Activated CD4-positive, CD25-positive, alpha-beta regulatory T cell treated with anti-CD3 and anti-CD28 coated beads, Interleukin-2, amount 50 U/mL, for 16 hours (primary cell): Measurements from ENCODE around the gene WNT3.
"Not testable (repeated sequence)": the region's sequence is repeated elsewhere in the genome, so short reads cannot be mapped to it uniquely, and the experiment has no call there.

ENCODE experiments used
- DNase-seq: peaks from one replicate; pipeline ENCODE4 v3.0.0-alpha.2; 2020; ENCODE audit warnings: low read depth, low spot score

Gene WNT3, protein sequence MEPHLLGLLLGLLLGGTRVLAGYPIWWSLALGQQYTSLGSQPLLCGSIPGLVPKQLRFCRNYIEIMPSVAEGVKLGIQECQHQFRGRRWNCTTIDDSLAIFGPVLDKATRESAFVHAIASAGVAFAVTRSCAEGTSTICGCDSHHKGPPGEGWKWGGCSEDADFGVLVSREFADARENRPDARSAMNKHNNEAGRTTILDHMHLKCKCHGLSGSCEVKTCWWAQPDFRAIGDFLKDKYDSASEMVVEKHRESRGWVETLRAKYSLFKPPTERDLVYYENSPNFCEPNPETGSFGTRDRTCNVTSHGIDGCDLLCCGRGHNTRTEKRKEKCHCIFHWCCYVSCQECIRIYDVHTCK

DNA sequence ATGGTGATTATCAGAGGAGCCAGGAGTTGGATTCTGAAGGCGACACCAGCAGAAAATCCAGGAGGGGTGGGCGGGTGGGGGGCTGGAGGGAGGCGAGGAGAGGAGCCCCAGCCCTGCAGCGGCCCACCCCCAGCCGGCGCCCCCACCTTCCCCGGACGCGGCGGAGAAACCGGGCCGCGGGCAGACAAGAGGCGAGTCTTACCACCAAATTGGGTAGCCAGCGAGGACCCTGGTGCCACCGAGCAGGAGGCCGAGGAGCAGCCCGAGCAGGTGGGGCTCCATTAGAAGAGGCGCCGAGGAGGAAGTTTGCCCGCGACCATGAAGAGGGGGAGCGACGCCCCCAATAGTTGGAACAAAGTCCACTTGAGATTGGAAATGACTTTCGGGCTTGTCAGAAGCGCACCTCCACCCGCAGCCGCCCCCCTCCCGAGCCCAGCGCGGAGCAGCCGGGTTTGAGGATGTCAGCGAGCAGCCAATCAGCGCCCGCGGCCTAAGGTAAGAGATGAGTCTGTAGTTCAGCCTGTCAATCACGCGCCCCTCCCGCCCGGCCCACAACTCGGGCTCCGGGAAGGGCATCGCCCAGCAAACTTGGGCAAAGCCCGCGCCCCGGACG lies at the start of gene WNT3:
Gene WNT3, minus strand, starts transcription at position 377 of the 613 bp plus-strand sequence. Its CDS starts 95 bp downstream, at position 282.
- no peak for DNase-seq

DNA sequence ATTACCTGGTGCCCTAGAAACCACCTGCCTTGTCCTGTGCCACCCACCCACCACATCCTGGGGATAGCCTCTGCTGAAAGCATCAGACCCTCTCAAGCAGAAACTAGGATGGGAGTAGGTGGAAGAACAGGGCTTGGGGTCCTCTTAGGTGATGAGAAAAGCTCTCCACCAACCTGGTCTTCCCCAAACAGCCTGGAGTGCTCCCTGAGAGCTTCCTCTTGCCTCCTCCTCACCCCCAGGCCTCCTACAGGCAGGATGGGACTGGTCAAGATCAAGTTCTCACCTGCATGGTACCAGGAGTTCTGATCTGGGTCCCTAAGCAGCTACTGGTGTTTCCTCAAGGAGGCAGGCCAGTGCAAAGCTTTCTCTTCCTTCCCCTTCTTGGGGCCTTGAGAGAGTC lies 48.3 kb upstream of the WNT3 start:
- DNase-seq, result no peak

DNA sequence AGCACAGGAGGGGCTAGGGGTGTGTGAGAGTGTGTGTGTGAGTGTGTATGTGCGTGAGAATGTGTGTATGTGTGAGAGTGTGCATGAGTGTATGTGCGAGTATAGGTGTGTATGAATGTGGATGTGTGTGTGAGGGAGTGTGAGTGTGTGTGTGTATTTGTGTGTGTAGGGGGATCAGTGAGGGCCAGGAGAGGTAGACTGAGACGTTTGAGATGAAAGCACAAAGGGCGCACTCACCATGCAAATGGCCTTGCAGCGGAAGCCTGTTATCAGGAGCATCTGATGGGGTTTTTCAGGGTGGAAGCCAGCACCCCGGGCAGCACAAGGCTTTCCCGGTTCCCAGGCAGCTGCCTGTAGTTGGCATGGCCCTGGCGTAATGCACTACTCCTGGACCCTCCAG lies 47.8 kb upstream of the WNT3 start:
- no peak for DNase-seq

DNA sequence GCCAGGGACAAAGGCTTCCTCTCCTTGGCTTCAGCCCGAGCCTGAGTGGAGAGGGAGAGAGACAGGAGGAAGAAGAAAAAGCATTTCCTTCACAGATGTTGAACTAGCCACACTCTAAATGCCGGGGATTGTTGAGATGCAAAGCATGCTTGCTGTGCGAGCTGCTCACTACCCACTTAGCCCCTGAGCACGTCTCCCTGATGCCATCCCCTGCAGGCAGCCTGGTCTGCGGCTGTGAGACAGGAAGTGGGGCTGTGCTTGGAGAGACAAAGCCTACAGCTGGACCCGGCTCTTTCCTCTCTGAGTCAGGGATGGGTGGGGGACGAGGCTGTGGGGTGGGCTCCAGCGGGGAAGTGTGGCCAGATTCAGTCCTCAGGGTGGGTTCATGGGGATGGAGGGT lies 46.6 kb upstream of the WNT3 start:
- DNase-seq, result no peak

DNA sequence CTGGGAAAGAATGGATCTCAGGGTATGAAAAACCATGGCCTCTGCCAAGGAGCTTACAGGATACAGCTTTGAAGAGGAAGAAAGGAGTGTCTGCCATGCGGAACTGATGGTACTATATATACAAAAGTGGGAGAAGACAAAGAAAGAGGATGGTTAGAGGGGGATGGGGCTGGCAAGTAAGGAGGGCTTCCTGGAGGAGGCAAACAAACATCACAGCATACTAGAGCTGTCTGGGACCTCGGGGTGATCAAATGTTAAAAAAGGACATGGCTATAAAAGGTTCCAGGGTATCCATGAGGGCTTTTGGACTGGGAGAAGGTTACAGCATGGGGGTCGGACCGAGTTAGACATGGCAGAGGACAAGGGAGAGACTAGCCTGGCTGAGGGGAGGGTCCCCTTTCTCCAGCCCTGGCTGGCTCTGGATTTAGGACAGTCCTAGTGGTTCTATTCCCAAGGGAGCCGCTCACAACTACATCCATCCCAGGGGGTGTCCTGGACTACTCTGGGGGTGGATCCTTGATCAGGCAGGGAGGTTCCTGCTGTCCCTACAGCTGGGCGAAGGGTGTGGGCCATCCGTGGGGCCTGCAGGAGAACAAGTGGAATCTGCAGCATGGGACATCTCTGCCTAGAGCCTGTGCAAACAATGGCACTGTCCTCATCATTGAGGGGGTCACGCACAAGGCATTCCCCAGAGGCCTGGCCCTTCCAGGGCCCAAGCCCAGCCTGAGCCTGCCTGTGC lies 45.1 kb upstream of the WNT3 start:
- no peak for DNase-seq

DNA sequence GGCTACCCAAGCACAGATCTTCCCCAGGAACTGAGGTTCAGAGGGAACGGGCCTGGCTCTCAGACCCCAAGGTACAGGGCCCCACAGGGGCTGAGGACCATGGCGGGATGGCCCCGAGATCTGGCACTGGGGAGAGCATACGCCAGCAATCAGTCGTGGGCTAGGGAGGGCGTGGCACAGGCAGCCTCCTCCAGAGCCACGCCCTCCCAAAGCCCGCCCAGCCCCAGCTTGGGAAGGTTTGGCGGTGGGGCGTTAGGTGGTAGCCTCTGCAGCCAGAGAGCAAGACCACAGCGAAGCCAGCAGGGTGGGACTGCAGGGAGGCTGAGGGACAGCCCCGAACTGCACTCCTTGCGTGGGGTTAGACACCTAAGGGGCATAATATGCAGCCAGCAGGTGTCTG lies 44.5 kb upstream of the WNT3 start:
- DNase-seq, result no peak

DNA sequence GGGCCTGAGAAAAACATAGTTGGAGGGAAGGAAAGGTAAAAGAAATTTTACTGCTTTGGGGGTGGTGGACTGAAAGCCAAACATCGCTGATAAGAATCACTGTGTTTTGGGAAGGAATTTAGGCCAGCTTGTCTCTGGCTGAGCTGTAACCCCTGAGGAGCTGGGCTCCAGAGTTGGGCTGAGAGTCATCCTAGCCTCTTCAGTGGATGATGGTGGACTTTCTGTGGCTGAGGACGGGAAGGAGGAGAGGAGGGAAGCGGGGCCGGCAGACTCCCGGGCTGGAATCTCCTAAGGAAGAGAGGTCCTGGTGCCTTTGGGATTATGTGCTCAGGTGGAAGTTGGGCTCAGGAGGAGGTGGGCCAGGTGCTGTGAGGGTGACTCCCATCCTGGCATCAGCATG lies 41.5 kb upstream of the WNT3 start:
- DNase-seq, result no peak

DNA sequence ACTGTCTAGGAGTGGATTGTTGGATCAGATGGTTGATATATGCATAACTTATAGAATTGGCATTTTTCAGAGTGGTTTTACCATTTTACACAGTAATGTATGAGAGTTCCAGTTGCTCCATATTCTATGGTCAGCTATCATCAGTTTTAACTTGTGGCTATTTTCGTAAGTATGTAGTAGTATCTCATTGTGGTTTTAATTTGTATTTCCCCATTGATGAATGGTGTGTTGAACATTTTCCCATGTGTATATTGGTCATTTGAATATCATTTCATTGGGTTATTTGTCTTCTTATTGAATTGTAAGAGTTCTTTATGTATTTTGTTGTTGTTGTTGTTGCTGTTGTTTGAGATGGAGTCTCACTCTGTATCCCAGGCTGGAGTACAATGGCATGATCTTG lies 39.1 kb upstream of the WNT3 start:
- no peak for DNase-seq

DNA sequence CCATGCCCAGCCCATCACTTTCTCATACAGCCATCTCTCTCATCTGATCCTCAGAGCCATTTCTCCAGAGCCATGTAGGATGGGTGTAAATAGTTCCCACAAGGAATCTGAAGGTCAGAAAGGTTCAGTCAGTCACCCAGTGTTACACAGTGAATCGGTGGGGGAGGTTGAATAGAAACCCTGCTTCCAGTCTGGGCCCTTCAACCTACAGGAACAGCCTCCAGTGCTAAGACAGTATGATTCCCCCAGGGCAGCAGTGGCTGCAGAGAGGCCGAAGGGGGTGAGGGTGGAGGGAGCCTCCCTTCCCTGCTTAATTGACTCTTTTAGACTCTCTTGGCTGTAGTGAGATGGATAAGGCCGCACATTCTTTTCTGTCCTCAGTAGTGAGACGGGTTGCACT lies 36.5 kb upstream of the WNT3 start:
- DNase-seq, result no peak

DNA sequence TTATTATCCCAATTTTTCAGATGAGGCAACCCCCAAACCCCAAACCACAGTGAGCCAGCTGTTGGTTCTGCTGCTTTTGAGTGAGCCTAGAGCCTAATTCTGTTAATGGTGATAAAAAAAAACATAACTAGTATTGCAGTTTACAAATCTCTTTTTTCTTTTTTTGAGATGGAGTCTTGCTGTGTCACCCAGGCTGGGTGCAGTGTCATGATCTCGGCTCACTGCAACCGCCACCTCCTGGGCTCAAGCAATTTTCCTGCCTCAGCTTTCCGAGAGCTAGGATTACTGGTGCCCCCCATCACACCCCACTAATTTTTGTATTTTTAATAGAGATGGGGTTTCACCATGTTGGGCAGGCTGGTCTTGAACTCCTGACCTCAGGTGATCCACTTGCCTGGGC lies 36.0 kb upstream of the WNT3 start:
- DNase-seq, result no peak

DNA sequence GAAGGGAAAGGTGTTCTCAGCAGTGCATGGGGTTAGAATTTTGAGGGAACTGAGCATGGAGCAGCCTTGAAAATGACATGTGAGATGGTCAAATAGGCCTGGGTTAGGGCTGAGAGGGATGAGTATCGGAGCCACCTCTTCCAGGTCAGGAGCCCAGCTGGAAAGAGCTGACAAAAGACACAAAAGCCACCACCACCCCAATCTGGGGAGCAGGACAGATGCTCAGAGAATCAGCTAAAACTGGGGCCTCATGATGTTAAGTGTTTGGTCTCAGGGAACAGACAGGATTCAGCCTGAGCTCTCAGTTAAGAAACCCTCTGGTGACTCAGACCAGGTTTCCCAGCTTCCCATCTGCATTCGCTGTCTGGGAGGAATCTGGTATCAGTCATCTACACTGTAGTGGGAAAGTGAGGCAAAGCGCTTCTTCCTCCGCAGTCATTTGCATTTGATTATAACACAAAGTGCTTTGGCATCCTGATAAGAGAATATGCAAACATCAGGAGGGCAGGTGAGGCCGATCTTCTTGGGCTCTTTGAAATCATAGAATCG lies 35.5 kb upstream of the WNT3 start:
- no peak for DNase-seq

DNA sequence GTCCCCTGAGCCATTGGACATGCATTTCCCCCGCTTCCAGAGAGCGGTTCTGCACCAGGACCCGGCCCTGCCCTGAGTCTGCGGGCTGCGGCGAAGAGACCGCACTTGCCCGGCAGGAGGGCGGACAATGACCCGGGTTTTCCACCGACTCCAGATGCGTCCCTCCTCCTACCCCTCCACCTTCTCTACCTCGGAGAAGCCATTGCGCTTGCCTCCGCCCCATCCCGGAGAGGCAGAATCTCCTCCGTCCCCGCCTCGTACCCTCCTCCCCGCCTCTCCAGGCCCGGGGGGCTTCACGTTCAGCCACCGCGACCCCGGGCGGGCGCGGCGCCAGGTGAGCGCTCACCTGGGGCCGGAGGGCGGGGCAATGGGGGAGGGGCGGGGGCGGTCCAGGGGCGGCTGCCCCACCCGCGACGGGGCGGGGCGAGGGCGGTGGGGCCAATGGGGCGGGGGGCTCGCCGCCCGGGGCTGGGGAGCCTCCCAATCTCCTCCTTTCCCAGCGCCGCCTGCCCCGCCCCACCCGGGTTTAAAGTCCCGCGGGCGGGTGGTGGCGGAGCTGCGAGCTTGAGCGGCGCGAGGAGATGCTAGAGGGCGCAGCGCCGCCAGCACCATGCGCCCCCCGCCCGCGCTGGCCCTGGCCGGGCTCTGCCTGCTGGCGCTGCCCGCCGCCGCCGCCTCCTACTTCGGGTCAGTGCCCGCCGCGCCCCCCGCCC lies 32.7 kb upstream of the WNT3 start, which contains the start of gene WNT9B:
Gene WNT9B, plus strand, starts transcription at position 555 of the 713 bp plus-strand sequence. Its CDS starts 56 bp downstream, at position 611.
- no peak for DNase-seq

DNA sequence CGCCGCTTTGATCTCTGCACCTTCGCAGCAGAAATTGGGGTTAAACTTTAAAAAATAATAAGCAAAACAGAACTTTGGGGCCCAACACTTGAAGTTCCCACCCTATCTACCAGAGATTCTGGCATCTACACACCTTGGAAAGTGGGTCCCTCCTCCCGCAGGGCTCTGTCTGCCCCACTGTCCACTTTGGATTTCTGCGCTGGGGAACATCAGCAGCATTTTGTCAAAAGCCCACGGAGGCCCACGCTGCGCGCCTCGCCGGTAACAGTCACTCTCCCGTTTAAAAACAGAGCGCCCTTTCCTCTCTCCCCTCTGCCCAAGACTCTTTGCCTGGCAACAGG lies 32.2 kb upstream of the WNT3 start:
- DNase-seq, result no peak

DNA sequence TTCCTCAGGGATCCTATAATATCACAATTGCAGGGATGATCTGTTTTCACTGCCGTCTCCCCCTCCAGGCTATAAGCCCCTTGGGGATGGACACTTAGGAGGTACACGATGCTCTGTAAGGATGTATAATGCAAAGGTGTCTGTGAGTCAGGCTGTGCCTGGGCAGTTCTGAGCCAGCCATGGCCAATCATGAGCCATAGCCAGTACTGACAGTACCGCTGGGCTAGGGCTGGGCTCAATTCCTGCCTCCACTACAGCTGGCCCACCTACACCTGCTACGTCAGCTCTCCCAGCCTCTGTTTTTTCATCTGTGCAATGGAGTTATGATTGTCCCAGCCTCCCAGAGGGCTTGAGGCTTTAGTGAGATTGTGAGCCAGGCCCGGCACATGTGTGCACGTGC lies 30.0 kb upstream of the WNT3 start:
- DNase-seq, result no peak

DNA sequence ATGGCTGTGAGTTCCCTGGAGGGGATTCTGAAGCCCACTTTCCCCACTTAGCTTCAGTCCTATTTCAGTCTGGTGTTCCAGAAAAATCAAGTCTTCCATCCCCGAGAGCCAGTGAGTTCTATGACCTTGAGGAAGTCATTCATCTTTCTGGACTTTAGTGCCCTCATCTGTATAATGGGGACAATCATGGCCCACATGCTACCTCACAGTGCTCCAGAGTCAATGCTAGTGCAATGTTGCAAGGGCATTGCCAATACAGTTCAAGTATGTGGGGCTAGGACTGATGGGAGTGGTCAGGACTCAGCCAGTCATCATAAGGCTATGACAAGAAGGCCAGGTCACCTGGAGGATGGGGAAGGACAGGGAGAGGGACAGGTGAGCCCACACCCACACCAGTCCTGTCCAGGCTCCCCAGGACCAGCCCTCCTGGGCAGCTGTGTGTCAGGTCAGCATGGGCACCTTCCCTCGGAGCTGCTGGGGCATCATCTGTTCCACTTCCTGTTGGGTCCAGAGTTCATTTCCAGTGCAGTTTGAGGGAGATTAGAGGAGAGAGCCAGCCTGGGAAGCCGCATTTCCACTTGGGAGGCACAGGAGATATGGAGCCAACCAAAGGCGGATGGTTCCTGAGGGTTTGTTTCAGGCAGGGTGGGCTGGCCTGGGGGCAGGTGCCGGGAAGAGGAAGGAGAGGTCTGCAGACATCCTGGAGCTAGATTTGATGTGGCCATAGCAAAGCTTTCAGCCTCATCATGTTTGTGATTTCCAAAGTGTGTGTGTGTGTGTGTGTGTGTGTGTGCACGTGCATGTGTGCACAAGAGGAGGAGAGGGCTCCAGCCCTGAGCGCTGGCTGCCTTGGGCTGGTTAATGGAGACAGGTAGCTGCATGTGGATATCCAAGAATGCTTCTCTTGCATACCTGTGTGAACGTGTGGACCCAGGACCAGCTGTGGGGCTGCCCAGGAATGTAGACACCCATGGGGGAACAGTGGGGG lies 29.0 kb upstream of the WNT3 start:
- no peak for DNase-seq

DNA sequence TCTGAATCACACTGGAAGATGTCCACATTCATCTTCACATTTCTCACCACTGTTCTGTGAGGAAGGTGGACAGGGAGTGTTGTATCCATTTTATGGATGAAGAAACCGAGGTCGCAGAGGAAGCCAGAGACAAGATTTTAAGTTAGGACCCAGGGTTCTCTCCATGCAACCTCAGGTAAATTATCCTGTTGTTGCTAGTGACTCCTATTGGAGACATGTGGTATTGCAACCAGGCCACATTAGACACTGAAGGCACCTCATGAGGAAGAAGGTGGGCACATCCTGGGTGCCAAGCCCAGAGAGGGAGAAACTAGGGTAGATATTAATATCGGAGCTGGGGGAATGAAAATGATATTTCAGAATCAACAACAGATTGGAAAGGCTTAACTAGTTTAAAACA lies 24.3 kb upstream of the WNT3 start:
- no peak for DNase-seq

DNA sequence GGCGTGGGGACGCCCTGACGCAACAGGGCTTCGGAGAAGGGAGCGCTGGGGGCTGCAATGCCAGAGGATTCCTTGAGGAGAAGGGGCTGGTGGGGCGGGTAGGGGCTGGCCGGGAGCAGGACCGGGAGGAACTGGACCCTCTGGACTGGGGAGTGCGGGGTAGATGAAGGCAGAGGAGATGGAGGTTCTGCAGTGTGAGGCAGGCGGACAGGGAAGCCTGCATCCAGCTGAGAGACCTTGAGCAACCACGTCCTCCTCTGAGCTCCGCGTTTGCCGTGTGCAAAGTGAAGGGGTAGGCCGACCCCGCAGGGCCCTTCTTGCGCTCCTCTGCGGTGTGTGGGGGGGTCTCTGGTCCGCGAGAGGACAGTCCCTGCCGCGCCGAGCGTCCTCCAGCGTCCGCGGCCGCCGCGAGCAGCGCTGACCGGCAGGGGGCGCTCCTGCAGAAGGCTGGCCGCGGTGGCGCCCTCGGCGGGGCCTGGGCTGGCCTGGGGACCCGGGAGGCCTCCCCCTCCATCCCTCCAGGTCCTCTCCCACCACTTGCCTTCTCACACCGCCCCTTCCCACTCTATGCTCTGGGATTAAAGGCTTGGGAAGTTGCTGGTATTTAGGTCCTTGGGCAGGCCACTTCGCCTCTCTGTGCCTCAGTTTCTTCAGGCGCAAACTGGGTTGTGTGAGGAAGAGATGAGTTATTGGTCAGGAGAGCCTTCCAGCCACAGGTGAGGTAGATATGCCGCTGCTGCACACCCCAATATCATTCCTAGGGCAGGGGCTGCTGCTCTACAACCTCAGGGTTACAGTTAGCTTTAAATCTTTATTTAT lies 23.3 kb upstream of the WNT3 start:
- DNase-seq, result no peak

DNA sequence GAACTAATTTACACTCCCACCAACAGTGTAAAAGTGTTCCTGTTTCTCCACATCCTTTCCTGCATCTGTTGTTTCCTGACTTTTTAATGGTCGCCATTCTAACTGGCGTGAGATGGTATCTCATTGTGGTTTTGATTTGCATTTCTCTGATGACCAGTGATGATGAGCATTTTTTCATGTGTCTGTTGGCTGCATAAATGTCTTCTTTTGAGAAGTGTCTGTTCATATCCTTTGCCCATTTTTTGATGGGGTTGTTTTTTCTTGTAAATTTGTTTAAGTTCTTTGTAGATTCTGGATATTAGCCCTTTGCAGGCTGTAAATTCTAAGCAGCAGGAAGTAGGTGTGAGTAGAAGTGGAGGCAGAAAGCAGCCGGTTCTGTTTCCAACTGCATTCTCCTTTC lies 22.1 kb upstream of the WNT3 start:
- not testable (repeated sequence) for DNase-seq

DNA sequence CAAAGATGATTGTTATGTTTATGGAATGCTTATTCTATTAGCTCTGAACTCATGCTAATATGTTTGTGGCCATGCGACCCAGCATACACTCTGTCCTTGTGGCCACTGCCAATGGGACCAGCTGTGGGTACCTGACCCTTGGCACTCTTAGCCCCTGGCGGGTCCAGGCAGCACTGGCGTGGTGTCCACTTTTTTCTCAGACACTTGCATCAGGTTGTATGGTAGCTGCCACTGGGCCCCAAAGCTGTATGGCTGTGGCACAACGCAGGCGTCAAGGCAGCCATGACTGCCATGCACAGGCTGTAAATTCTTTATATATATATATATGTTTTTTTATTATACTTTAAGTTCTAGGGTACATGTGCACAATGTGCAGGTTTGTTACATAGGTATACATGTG lies 20.7 kb upstream of the WNT3 start:
- no peak for DNase-seq

DNA sequence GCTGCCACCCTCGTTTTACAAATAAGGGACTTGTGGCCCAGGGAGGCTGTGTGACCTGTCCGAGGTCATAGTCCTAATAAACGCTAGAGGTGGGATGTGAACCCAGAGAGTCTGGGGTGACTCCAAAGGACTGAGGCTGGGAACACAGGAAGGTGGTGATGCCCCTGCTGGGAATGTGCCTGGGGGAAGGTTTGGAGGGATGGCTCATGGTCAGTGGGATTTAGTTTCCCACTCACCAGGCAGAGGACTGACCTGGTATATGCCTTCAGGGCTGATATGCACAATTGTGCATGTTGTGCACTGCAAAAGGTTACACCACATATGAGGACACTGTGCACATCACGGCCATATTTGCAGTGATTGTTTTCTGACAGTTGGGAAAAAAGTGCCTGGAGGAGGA lies 19.0 kb upstream of the WNT3 start:
- no peak for DNase-seq
